GM21526 (cell line): ENCODE results near the gene SHKBP1.
"Not testable (repeated sequence)": the region's sequence is repeated elsewhere in the genome, so short reads cannot be mapped to it uniquely, and the experiment has no call there.

ENCODE experiments used
- ATAC-seq: cut with Tn5 transposase; IDR thresholded peaks from one replicate; pipeline ENCODE4 v1.9.1; 2021; ENCODE audit warnings: moderate library complexity; ENCODE audit not compliant: unreplicated experiment, low FRiP score

Gene SHKBP1, protein sequence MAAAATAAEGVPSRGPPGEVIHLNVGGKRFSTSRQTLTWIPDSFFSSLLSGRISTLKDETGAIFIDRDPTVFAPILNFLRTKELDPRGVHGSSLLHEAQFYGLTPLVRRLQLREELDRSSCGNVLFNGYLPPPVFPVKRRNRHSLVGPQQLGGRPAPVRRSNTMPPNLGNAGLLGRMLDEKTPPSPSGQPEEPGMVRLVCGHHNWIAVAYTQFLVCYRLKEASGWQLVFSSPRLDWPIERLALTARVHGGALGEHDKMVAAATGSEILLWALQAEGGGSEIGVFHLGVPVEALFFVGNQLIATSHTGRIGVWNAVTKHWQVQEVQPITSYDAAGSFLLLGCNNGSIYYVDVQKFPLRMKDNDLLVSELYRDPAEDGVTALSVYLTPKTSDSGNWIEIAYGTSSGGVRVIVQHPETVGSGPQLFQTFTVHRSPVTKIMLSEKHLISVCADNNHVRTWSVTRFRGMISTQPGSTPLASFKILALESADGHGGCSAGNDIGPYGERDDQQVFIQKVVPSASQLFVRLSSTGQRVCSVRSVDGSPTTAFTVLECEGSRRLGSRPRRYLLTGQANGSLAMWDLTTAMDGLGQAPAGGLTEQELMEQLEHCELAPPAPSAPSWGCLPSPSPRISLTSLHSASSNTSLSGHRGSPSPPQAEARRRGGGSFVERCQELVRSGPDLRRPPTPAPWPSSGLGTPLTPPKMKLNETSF

DNA sequence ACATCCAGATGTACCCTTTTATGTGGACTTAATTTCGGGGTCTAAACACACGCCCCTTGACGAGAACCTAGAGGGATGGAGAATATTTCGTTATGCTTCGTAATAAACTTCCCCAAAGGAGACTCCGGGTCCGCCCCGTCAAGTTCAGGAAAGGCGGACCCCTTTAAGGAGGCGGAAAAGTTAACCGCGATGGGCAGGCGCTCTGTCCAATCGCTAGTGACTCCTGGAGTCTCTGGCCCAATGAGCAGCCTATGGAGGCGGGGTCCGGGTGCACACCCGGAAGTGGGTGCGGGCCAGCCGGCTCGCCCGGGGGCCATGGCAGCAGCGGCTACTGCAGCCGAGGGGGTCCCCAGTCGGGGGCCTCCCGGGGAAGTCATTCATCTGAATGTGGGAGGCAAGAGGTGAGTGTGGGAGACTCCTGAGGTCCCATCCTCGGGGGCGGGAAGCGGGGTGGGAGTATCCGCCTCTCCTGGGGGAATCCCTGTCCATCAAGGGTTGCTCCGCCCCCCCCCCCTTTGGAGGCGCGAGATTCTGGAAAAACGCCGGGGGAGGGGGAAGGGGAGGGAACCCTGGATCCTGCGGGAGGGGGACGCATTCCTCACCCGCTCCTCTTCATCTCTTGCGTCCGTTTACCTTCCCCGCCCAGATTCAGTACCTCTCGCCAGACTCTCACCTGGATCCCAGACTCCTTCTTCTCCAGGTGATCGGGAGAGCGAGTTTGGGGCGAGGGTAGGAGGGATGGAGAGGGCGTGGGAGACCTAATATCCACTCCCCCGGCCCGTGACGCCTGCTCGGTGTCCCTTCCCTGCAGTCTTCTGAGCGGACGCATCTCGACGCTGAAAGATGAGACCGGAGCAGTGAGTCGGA, at the start of gene SHKBP1:
SHKBP1 (plus strand) TSS at position 289 of the 867 bp plus-strand sequence; CDS start at position 316, 27 bp downstream.
- peak; percentile 89 for ATAC-seq

DNA sequence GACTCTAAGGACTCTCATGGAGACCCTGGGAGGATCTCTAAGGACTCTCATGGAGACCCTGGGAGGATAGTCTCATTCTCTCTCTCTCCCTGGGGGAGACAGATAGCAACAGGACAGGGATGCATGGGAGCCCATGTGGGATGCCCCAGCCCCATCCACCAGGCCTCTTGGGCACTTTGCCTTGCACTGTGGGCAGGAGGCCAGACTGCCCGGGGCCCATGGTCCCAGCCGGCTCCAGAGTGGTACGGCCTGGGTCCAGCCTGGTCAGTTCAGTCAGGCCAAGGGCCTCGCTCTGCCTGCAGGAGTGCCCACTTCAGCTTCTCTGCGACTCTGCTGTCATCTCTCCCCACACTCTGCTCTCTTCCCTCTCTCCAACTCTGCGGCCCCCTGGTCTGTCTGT, 48.6 kb upstream of the SHKBP1 start:
- ATAC-seq: no peak

DNA sequence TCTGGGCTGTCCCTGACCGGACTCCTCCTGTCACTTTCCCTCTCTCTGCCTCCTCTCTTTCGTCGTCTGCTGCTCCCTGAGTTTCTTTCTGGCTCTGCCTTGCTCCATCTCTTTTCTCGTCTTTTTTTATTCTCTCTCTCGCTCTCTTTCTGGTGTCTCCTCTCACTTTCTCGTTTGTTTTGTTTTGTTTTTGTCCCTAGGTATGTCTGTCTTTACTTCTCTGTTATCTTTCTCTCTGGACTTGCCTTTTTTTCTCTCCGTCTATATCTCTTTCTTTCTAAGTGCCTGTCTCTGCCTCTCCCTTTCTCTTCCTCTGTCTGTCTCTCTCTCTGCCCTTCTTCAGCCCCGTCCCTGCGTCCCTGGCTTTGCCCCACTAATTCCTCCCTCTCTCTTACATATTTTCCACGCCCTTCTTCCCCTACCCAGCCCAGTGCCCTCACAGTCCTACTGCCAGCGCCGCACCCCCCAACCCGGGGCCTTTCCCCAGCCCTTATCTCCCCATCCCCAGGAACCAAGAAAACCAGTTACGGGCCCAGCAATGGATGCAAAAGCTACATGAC, 48.1 kb upstream of the SHKBP1 start:
- no peak for ATAC-seq

DNA sequence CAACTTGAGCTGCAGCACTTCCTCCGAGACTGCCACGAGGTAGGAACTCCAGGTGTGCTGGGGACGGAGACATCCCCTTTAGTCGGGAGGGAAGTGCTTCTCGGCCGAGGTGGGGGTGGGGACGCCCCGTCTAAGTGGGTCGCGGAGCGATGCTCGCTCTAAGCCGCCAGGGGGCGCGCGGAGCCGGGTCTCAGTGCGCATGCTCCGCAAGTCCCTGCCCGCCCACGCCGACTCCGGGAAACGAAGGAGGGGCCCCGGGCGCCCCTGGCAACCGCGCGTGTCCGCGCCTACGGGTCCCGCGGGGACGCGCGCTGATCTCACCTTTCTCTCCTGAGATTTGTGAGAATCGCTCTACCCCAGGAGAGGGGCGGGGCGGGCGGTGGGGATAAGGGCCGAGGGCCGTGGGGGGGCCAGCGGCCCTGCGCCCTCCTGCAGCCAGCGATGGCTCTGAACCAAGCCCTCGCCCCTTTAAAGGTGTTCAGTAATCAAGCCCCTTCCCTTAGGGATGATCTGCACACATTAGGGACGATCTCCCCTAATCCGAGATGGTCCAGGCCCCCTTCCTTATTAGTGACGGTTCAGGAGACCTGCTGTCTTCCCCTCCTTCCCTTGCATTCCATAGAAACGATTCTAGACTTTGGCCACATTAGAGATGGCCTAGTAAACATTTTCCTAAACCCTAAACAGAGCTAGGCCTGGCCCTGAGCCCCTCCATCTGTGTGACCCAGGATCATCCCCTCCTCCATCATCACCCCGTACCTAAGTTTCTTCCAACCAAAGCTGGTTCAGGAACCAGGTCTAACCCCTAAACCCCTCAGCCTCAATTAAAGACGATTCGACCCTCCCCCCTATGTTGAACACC, 47.3 kb upstream of the SHKBP1 start:
- ATAC-seq: peak; percentile 40

DNA sequence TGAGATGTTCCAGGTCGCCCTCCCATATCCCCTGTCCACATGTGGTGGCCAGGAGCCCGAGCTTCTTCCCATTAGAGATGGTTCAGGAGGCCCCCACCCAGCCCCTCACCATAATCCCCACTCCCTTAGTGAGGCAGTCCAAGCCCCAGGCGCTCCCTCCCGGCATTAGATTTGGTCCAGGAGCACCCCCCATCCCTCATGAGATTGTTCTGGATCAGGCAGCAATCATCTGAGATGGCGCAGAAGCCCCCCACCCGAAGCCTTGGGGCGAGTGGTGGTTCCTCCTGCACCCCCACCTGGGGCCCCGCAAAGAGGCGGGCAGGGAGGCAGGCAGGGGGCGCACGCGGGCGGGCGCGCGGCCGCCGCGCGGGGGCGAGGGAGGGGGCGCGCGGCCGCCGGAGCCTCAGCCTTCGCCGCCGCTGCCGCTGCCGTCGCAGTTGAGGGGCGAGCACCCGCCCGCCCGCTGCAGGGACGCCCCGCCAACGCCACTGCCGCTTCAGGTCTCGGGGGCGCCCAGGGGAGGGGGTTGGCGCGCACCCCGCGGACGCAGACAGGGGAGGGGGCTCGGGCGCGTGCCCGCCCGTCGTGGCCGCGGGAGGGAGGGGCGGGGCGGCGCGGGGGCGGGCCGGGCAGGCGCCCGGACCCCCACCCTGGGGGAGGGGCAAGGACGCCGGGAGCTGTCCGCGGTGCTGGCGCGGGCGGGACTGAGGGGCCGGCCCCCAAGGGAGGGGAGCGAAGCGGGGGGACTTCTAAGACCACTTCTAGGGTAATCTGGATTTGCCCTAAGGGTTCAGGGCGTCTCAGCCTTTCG, 46.4 kb upstream of the SHKBP1 start:
- no peak for ATAC-seq

DNA sequence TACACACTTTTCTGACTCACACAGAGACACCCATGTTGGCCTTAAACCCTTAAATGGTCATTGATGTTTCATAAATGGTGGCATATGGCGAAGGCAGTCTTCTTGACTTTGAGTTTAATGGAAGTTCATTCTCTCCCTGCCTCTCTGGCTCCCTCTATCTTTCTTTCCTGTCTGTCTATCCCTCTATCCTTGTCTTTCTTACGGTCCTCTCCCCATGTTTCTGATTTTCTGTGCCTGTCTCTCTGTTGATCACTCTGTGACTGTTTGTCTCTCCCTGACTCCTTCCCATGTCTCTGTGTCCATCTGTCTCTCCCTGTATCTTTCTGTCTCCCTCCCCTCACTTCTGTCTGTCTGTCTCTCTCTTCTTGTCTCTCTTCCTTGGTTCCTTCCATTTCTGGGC, 43.2 kb upstream of the SHKBP1 start:
- ATAC-seq: no peak

DNA sequence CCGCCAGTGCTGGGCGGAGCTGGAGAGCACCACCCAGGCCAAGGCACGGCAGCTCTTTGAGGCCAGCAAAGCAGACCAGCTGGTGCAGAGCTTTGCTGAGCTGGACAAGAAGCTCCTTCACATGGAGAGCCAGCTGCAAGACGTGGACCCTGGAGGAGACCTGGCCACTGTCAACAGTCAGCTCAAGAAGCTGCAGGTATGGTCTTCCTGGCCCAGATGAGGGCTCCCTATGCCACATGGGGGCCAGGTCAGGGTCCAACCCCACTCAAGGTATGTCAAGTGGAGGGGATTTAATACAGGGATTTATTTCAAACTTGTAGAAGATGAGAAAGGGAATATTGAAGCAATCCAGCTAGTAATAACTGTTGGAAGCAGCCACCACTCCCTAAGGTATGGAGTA, 42.5 kb upstream of the SHKBP1 start:
- ATAC-seq: no peak

DNA sequence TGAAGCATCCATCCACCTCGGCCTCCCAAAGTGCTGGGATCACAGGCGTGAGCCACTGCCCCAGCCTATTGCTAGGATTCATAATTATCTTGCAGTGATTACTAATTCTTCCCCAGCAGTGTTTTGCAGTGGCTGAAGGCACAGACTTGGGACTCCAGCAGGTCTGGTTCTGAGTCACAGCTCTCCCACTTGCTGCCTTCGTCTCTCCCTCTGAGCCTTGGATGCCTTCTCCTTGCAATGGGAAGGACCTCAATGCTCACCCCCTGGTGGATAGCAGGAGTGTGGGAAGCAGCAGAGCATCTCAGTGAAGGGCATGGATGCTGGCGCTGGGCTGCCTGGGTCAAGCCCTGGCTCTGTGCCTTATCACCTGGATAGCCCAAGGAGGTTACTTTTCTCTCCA, 37.6 kb upstream of the SHKBP1 start:
- no peak for ATAC-seq

DNA sequence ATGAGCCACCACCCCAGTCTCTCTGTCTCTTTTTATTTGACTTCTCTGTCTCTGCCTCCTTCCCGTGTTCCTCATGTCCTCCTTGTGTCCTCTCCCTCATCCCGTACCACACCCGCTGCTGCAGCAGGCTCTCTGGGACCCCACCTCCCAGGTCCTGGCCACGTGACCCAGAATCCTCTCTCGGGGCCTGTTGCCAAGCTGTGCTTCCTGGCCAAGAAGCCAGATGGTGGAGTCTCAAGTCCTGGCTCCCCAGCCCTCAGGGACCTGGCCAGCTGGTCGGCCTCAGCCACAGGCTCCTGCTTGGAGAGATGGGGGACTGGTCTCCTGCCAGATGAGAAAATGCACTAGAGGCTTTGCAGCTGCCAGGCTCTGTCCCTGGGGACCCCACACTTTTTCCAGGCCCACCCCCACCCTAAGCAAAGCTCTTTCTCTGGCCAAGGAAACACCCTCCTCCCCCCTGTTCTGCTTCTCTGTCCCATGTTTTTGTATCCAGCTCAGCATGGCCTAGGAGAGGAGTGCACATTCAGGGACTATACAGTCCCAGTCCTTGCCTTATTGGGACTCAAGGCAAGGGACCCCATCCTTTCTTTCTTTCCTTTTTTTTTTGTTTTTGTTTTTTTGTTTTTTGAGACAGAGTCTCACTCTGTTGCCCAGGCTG, 34.3 kb upstream of the SHKBP1 start:
- ATAC-seq: no peak

DNA sequence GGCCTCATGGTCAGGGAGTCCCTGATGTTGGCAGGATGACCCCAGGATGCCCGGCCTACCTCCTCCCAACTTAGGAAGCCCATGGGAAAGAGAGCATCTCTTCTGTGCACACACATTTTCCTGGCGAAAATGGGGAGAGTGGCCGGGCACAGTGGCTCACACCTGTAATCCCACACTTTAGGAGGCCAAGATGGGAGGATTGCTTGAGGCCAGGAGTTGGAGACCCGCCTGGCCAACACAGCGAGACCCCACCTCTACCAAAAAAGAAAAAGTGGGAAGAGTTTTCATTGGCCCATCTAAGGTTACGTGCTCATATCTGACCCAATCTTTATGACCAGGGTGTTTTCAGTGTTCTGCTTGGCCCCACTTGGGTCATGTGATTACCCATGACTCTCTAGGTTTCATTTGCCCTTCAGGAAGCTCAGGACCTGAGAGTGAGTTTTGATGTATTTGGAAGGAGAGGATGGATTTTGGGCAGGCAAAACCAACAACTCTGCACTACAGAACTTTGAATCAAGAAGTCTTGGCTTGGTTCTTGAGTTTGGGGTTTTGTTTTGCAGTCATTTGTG, 33.6 kb upstream of the SHKBP1 start:
- no peak for ATAC-seq

DNA sequence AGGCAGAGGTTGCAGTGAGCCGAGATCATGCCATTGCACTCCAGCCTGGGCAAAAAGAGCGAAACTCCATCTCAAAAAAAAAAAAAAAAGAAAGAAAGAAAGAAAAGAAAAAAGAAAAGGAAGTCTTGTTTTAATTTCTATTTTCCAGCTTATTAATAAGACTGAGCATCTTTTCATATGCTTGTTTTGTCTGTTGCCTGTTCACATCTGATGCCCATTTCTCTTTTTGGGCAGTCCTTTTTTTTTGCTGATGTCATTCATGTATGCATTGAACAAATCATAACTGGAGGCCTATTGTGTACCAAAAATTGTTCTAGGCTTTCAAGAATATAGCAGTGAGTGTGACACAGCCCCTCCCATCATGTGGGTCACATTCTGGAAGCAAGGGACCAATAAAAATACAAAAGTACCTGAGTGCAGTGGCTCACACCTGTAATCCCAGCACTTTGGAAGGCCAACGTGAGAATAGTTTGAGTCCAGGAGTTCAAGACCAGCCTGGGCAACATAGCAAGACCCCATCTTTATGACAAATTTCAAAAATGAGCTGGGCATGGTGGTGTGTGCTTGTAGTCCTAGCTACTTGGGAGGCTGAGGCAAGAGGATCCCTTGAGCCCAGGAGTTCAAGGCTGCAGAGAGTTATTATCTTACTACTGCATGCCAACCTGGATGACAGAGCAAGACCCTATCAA, 30.4 kb upstream of the SHKBP1 start:
- ATAC-seq: not testable (repeated sequence)

DNA sequence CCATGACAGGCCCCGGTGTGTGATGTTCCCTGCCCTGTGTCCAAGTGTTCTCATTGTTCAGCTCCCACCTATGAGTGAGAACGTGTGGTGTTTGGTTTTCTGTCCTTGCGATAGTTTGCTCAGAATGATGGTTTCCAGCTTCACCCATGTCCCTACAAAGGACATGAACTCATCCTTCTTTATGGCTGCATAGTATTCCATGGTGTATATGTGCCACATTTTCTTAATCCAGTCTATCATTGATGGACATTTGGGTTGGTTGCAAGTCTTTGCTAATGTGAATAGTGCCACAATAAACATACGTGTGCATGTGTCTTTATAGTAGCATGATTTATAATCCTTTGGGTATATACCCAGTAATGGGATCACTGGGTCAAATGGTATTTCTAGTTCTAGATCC, 29.5 kb upstream of the SHKBP1 start:
- not testable (repeated sequence) for ATAC-seq

DNA sequence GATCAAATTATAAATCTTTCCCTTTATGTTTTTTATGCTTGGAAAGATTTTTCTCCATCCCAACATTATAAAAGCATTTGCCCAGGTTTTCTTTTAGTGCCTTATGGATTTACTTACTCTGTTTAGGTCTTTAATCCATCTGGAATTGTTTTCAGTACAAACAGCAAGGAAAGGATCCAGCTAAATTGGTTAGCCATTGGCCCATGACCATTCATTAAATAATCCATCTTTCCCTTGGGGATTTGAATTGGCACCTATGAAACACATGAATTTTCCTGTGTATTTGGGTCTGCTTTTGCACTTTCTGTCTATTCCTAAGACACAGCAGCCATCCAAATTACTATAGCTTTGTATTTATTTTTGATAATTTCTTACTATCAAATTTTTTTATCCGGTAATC, 28.8 kb upstream of the SHKBP1 start:
- no peak for ATAC-seq

DNA sequence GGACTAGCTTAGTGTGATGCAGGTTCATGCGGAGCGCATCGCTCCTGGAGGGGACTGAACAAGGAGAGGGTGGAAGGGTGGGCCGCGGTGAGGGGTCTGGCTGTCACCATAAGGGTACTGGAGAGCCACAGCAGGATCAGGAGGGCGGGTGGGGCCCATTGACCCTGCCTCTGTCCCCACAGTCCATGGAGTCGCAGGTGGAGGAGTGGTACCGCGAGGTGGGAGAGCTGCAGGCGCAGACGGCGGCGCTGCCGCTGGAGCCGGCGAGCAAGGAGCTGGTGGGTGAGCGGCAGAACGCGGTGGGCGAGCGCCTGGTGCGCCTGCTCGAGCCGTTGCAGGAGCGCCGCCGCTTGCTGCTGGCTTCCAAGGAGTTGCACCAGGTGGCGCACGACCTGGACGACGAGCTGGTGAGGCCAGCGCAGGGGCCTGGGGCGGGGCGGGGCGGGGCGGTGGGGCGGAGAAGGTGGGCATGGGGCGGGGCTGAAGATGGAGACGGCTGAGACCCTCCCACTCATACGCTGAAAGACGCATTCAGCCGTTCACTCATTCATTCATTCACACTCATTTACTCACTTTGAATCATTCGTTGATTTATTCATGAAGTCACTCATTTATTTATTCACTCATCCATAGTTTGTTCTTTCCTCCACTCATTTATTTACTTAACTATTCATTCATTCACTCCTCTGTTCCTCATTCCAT, 27.5 kb upstream of the SHKBP1 start:
- no peak for ATAC-seq

DNA sequence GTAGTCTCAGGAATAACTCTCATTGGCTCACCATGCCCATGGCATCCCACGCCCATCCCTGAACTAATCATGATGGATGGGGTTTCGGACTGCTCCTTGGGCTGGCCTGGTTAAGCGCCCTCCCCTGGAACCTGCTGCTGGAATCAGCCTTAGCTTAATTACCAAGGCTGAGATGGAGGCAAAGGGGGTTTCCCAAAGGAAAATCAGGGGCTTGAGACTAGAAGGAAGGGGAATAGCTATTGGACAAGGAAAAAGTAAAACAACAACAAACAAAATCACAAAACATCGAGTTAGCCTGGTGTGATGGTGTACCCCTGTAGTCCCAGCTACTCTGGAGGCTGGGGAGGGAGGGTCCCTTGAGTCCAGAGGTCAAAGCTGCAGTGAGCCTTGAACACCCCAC, 25.7 kb upstream of the SHKBP1 start:
- ATAC-seq: no peak

DNA sequence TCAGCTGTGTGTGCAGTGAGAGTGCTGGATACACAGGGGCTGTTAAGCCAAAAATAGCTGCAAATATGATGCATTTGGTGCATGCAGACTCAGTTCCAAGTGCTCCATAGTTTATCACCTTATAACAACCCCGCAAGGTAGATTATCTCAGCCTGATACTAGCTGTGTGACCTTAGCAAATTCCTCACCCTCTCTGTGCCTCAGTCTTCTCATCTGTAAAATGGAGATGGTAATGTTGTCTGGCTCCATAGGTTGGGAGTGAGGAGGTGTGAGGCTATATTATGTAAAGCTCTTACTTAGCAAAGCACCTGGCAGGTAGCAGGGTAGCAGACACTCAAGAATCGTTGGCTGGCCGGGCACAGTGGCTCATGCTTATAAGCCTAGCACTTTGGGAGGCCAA, 23.8 kb upstream of the SHKBP1 start:
- no peak for ATAC-seq
